Left ventricle myocardium inferior (tissue), 1 donor: ENCODE data around the gene WSCD1. TPM values are rescaled to one million over a fixed set of nuclear protein-coding genes. Genes with fewer than 3 reads are reported as not detected.

Experiments used
- DNase-seq: peaks from one replicate; pipeline ENCODE4 v3.0.0-alpha.2; 2020
- H3K27ac ChIP-seq: fragments of 200-600 bp; replicated peaks from 2 replicates; pipeline ENCODE4 v1.8.0; 2021
- H3K27me3 ChIP-seq: fragments of 200-600 bp; 2 replicates; pipeline ENCODE4 v1.8.0; 2021; ENCODE audit warnings: low read depth
- H3K36me3 ChIP-seq: fragments of 200-600 bp; 2 replicates; pipeline ENCODE4 v1.8.0; 2021
- H3K4me1 ChIP-seq: fragments of 200-600 bp; 2 replicates; pipeline ENCODE4 v1.8.0; 2021
- H3K4me3 ChIP-seq: fragments of 200-600 bp; 2 replicates; pipeline ENCODE4 v1.8.0; 2021; ENCODE audit warnings: mild to moderate bottlenecking, moderate library complexity
- H3K9me3 ChIP-seq: fragments of 200-600 bp; replicated peaks from 2 replicates; pipeline ENCODE4 v1.8.0; 2021
- intact Hi-C: fragments of 100-400 bp; cut with micrococcal nuclease; formaldehyde crosslinking; loops from one replicate; pipeline ENCODE4 v1.11.0; 2022
- total RNA-seq: library from RNA; stranded (reverse); fragmentation: NEBNext Ultra II Directional; extraction: Animal tissue kit (Norgen Biotek cat#: 25700); gene quantifications from one replicate; pipeline ENCODE4 v1.2.1, GENCODE V29; 2021
- TF ChIP-seq, protein P1 (sequence below): fragments of 200-600 bp; IDR thresholded peaks from 2 replicates; pipeline ENCODE4 v1.8.0; 2021; ENCODE audit warnings: antibody characterized with exemption, mild to moderate bottlenecking, borderline replicate concordance
- donor health status: DM: no; HTN: yes; CAD: no; lungs with severe emphysema.

WSCD1 gene
- total RNA-seq, 1 donor from 2014 or later: 6.4 TPM

DNA sequence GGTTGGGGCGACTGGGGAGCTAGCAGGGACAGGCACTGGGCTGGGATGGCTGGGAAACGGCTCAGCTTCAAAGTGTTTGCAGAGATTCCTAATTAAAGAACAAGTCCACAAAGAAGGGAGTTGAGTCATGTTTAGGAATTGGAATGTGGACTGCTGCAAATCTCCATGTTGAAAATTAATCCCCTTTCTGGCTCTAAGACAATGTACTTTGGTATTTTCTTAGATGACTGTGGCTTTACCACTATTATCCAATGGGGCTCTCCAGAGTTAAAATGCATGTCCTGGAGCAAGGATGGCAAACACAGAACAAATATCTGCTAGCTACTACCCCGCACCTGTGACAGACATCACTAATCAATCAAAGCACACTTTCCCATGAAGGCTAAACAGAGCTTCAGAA lies 22.2 kb upstream of the WSCD1 start:
- no peak overlapping the region for H3K4me3 ChIP-seq
- intact Hi-C loops: no loop called here
- no peaks in the 10 kb centered on the region for H3K36me3 ChIP-seq
- H3K4me1 ChIP-seq: no peaks in the 10 kb centered on the region
- no peaks in the 10 kb centered on the region for H3K9me3 ChIP-seq
- H3K27me3 ChIP-seq: peaks cover 20% of the 10 kb centered on the region
- H3K27ac ChIP-seq: no peak overlapping the region
- TF ChIP-seq, protein P1, sequence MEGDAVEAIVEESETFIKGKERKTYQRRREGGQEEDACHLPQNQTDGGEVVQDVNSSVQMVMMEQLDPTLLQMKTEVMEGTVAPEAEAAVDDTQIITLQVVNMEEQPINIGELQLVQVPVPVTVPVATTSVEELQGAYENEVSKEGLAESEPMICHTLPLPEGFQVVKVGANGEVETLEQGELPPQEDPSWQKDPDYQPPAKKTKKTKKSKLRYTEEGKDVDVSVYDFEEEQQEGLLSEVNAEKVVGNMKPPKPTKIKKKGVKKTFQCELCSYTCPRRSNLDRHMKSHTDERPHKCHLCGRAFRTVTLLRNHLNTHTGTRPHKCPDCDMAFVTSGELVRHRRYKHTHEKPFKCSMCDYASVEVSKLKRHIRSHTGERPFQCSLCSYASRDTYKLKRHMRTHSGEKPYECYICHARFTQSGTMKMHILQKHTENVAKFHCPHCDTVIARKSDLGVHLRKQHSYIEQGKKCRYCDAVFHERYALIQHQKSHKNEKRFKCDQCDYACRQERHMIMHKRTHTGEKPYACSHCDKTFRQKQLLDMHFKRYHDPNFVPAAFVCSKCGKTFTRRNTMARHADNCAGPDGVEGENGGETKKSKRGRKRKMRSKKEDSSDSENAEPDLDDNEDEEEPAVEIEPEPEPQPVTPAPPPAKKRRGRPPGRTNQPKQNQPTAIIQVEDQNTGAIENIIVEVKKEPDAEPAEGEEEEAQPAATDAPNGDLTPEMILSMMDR: no peak
- DNase-seq: no peak

DNA sequence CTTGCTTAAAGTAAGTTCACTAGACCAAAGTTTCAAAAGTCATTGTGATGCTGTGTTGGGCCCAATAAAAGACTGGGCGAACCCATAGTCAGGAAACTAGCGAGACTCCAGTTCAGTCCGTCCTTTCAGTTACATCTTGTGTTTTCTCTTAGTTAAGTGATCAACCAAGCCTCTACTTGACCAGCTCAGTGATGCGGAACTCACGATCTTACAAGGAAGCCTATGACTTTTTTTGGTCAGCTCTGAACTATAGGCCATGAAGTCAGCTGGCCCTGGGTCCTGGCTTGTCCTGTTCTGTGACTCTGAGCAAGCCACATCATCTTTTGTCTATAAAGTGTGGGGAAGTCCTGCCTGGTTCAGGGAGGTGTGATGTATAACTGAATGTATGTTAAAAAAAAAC lies 21.7 kb upstream of the WSCD1 start:
- DNase-seq: no peak
- Histone ChIP-seq H3K9me3 (no peaks in the 10 kb centered on the region), H3K27ac (no peak overlapping the region), H3K4me3 (no peak overlapping the region), H3K27me3 (peaks cover 19% of the 10 kb centered on the region), H3K36me3 (no peaks in the 10 kb centered on the region), H3K4me1 (no peaks in the 10 kb centered on the region)
- intact Hi-C loops: no loop called here
- TF ChIP-seq, protein P1: no peak

DNA sequence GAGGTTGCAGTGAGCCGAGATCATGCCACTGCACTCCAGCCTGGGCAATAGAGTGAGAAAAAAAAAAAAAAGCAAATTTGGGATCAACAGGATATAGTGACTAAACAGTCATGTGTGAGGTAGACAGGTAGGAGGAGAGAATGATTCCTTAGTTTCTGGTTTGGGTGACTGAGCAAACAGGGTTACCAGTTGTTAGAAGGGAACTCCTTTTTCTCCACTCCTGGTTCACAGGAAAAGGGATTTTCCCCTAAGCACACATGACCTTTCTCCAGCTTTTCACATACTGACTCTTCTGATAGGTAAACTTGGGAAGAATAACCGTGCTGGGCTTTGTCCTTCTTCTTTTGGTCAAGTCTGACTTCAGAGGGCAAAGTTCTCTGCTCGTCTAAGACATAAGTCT lies 17.3 kb upstream of the WSCD1 start:
- Histone ChIP-seq H3K27ac (no peak overlapping the region), H3K36me3 (no peaks in the 10 kb centered on the region), H3K27me3 (peaks cover 61% of the 10 kb centered on the region), H3K9me3 (no peaks in the 10 kb centered on the region), H3K4me1 (no peaks in the 10 kb centered on the region), H3K4me3 (no peak overlapping the region)
- no peak for DNase-seq
- intact Hi-C loops: no loop called here
- TF ChIP-seq, protein P1: no peak

DNA sequence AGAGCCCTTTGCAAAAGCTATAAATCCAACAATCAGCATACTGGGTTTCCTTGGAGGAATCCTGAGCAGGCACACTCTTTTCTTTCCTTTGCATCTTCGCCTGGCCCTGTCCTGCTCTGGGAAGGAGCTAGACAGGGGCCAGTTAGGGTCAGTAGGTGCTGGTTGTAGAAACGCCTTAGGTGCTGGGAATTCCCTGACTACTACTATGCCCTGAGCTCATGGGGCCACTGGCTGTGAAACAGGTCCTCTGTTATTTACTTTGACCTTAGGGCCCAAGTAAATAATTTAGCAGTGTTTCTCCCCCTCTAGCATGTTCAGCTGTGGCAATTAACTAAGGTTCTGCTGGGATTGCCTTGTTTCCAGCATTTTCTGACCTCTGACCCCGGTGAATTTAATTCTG lies 15.8 kb upstream of the WSCD1 start:
- intact Hi-C loops: no loop called here
- Histone ChIP-seq H3K9me3 (no peaks in the 10 kb centered on the region), H3K36me3 (no peaks in the 10 kb centered on the region), H3K4me3 (no peak overlapping the region), H3K27me3 (peaks cover 69% of the 10 kb centered on the region), H3K4me1 (no peaks in the 10 kb centered on the region), H3K27ac (no peak overlapping the region)
- TF ChIP-seq, protein P1: no peak
- no peak for DNase-seq

DNA sequence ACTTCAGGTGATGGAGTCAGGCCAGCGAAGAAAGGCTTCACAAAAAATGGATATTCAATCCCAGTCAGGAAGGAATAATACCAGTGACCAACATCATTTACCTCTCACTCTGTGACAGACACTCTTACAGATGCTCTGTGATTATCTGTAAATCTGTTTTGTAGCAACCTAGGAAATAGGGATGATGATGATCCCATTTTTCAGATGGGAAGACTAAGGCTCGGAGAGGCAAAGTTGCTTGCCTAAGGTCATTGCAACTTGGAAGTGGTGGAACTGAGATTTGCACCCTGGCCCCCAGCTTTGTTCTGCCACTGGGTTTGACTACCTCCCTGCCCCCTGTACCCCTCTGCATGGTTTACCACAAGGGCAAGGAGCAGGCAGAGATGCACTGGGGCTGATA lies 14.1 kb upstream of the WSCD1 start:
- TF ChIP-seq, protein P1: no peak
- Histone ChIP-seq H3K36me3 (no peaks in the 10 kb centered on the region), H3K4me1 (no peaks in the 10 kb centered on the region), H3K27ac (no peak overlapping the region), H3K27me3 (peaks cover 82% of the 10 kb centered on the region), H3K9me3 (no peaks in the 10 kb centered on the region), H3K4me3 (no peak overlapping the region)
- DNase-seq: no peak
- intact Hi-C loops: no loop called here

DNA sequence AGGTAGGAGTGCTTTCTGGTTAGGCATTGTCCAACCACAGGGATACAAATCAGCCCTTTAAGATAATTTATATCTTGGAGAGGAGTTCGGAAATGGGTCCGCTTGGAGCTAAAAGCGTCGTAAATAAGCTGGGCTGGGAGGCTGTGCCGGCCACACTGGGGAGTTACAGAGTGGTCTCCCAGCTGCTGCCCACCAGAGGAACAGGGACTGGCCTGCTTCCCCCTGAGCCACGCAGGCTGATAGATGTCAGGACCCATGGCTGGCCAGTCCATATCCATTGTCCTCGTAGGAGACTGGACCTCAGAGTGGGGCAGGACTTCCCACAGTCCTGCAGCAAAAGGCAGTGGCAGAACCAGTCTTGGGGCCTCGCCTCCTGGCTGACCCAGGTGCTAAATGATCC lies 12.6 kb upstream of the WSCD1 start:
- peaks cover 85% of the 10 kb centered on the region for H3K27me3 ChIP-seq
- no peak for DNase-seq
- H3K36me3 ChIP-seq: no peaks in the 10 kb centered on the region
- TF ChIP-seq, protein P1: no peak
- no peak overlapping the region for H3K4me3 ChIP-seq
- no peaks in the 10 kb centered on the region for H3K9me3 ChIP-seq
- H3K27ac ChIP-seq: no peak overlapping the region
- H3K4me1 ChIP-seq: no peaks in the 10 kb centered on the region
- intact Hi-C loops: no loop called here
